ENCODE measurements around the gene TRAIP. TPM values are rescaled to one million over a fixed set of nuclear protein-coding genes. Genes with fewer than 3 reads are reported as not detected.
"Not testable (repeated sequence)": the region's sequence is repeated elsewhere in the genome, so short reads cannot be mapped to it uniquely, and the experiment has no call there.

TRAIP gene
- total RNA-seq (2014; rRNA removed; shearing (Covaris generic)), result 4.4 and 5.7 TPM in 2 replicates

- peak; percentile 73 for DNase-seq (ENCODE audit: low spot score)
Observed at GRCh38 chr3:49856181-49857005, at the start of gene TRAIP. TSS of gene TRAIP (minus strand) at chr3:49856564. CDS start at chr3:49856453, 111 bp downstream.

GRCh38 chr3:49904448-49904847 is 48.1 kb upstream of the TRAIP start:
- not testable (repeated sequence) for DNase-seq (ENCODE audit: low spot score)

- no peak for DNase-seq (ENCODE audit: low spot score)
Observed at GRCh38 chr3:49903451-49904424, 47.4 kb upstream of the TRAIP start, which contains the start of gene MST1R. TSS of gene MST1R (minus strand) at chr3:49903873. CDS start at chr3:49903609, 264 bp downstream.

- no peak for DNase-seq (ENCODE audit: low spot score)
Observed at GRCh38 chr3:49902511-49903345, 46.4 kb upstream of the TRAIP start.

- DNase-seq (ENCODE audit: low spot score), result no peak
Observed at GRCh38 chr3:49901366-49902339, 45.3 kb upstream of the TRAIP start.

GRCh38 chr3:49900491-49901153 is 44.3 kb upstream of the TRAIP start:
- peak; percentile 66 for DNase-seq (ENCODE audit: low spot score)

GRCh38 chr3:49899815-49900214 is 43.5 kb upstream of the TRAIP start:
- no peak for DNase-seq (ENCODE audit: low spot score)

- no peak for DNase-seq (ENCODE audit: low spot score)
Observed at GRCh38 chr3:49898991-49899390, 42.6 kb upstream of the TRAIP start.

GRCh38 chr3:49896345-49896744 is 40.0 kb upstream of the TRAIP start:
- no peak for DNase-seq (ENCODE audit: low spot score)

GRCh38 chr3:49895791-49896190 is 39.4 kb upstream of the TRAIP start:
- DNase-seq (ENCODE audit: low spot score), result no peak

- DNase-seq (ENCODE audit: low spot score), result no peak
Observed at GRCh38 chr3:49889296-49889695, 32.9 kb upstream of the TRAIP start.

- no peak for DNase-seq (ENCODE audit: low spot score)
Observed at GRCh38 chr3:49886922-49887265, 30.5 kb upstream of the TRAIP start.

GRCh38 chr3:49883998-49884397 is 27.6 kb upstream of the TRAIP start:
- DNase-seq (ENCODE audit: low spot score), result no peak

GRCh38 chr3:49882166-49882565 is 25.8 kb upstream of the TRAIP start:
- no peak for DNase-seq (ENCODE audit: low spot score)

GRCh38 chr3:49880581-49881315 is 24.4 kb upstream of the TRAIP start:
- no peak for DNase-seq (ENCODE audit: low spot score)

- DNase-seq (ENCODE audit: low spot score), result no peak
Observed at GRCh38 chr3:49879721-49880120, 23.4 kb upstream of the TRAIP start.

GRCh38 chr3:49878686-49879085 is 22.3 kb upstream of the TRAIP start:
- no peak for DNase-seq (ENCODE audit: low spot score)

- DNase-seq (ENCODE audit: low spot score), result no peak
Observed at GRCh38 chr3:49877716-49878115, 21.4 kb upstream of the TRAIP start.

GRCh38 chr3:49876567-49876966 is 20.2 kb upstream of the TRAIP start:
- DNase-seq (ENCODE audit: low spot score), result no peak

All from H4 (cell line).